Transverse colon (tissue), 4 donors: ENCODE data around the gene ZNF594. TPM values are rescaled to one million over a fixed set of nuclear protein-coding genes. Genes with fewer than 3 reads are reported as not detected.
"Not testable (repeated sequence)": the region's sequence is repeated elsewhere in the genome, so short reads cannot be mapped to it uniquely, and the experiment has no call there.

Experiments used
- DNase-seq: peaks from one replicate; pipeline ENCODE4 v3.0.0-alpha.2; 2019
- H3K27ac ChIP-seq, 4 donors: fragments of 200-600 bp; sonication (generic); 2 replicates each; pipeline ENCODE4 v1.5.1; 2016 to 2018; ENCODE audit warnings: inconsistent platforms in 4 of 4
- H3K27me3 ChIP-seq: fragments of 200-600 bp; sonication (generic); 2 replicates; pipeline ENCODE4 v1.5.1; 2017; ENCODE audit warnings: inconsistent platforms
- H3K36me3 ChIP-seq, 4 donors: fragments of 200-600 bp; sonication (generic); 2 replicates each; pipeline ENCODE4 v1.5.1; 2017 to 2019; ENCODE audit warnings: inconsistent platforms in 4 of 4
- H3K4me1 ChIP-seq, 4 donors: fragments of 200-600 bp; sonication (generic); 2 replicates each; pipeline ENCODE4 v1.5.1; 2017 to 2020; ENCODE audit warnings: inconsistent platforms in 4 of 4
- H3K4me3 ChIP-seq, 4 donors: fragments of 200-600 bp; sonication (generic); 1 replicate in 1 of 4; 2 replicates in 3 of 4; pipeline versions ENCODE4 v1.5.1 to v1.6.1; 2017 to 2019; ENCODE audit warnings: inconsistent platforms in 4 of 4
- H3K9me3 ChIP-seq, 2 donors: fragments of 200-600 bp; sonication (generic); 2 replicates each; pipeline ENCODE4 v1.5.1; 2017 to 2019; ENCODE audit warnings: inconsistent platforms in 2 of 2
- CTCF ChIP-seq, 5 experiments: fragments of 200-600 bp in 3 of 5; fragments of 450-650 bp in 2 of 5; sonication (generic) in 3 of 5; IDR thresholded peaks; 1 replicate in 2 of 5; 2 replicates in 3 of 5; pipeline ENCODE4 v1.5.1; 2016 to 2017; ENCODE audit warnings: antibody characterized with exemption in 5 of 5, inconsistent platforms in 3 of 5, mild to moderate bottlenecking in 2 of 5, moderate library complexity in 1 of 5
- EP300 ChIP-seq: sonication (generic); formaldehyde crosslinking; IDR thresholded peaks from one replicate; pipeline ENCODE4 v1.6.1; 2017; ENCODE audit warnings: antibody characterized with exemption, low read depth
- POLR2A ChIP-seq: fragments of 450-650 bp; IDR thresholded peaks from one replicate; pipeline ENCODE4 v1.6.1; 2016; ENCODE audit warnings: antibody characterized with exemption, mild to moderate bottlenecking, moderate library complexity
- POLR2AphosphoS5 ChIP-seq, 3 donors: sonication (generic); formaldehyde crosslinking; IDR thresholded peaks; one replicate each; pipeline ENCODE4 v1.6.1; 2016; ENCODE audit warnings: antibody characterized with exemption in 3 of 3
- WGBS, 2 donors: methylation state at CpG; one replicate each; pipeline ENCODE4 v1.1.5; 2018; ENCODE audit warnings: low coverage in 1 of 2; 5-methylcytosine and 5-hydroxymethylcytosine counted together
- in situ Hi-C, 4 donors: fragments of 200-750 bp; cut with MboI; loops; one replicate each; pipeline versions ENCODE4 v1.15.0 to v1.15.1; 2017; ENCODE audit warnings: low sequenced_read_pairs in 3 of 4, low pct_ligation_motif_present in 1 of 4, low pct_unique_long_range_greater_than_20kb in 1 of 4
- intact Hi-C: fragments of 100-400 bp; cut with DNase I; formaldehyde crosslinking; loops from one replicate; pipeline ENCODE4 v1.15.1; 2023; ENCODE audit warnings: low total_unique reads
- total RNA-seq, 4 donors: library from RNA; depleted of rRNA; stranded (reverse); fragments of >200 nt; gene quantifications; one replicate each; pipeline ENCODE4 v1.1.0, GENCODE V29; 2016

ZNF594 gene
- total RNA-seq, 4 donors from 2014 or later = 1.5 to 17.0 (median 4.5) TPM

- DNase-seq, H3K9me3 ChIP-seq, H3K4me1 ChIP-seq, intact Hi-C loops, in situ Hi-C loops, H3K27me3 ChIP-seq, H3K4me3 ChIP-seq, H3K36me3 ChIP-seq, H3K27ac ChIP-seq: not testable (repeated sequence)
- WGBS, 2 donors = 90 to 100% methylated on average over 1 to 8 of the region's 8 CpGs
Measured at GRCh38 chr17:5133961-5134360, 57.7 kb downstream of the ZNF594 start.

GRCh38 chr17:5133311-5133710, 58.4 kb downstream of the ZNF594 start:
- intact Hi-C loops (no loop called here), in situ Hi-C loops (no loop called here)

GRCh38 chr17:5132503-5133225, 59.0 kb downstream of the ZNF594 start:
- H3K9me3 ChIP-seq, H3K27me3 ChIP-seq, H3K4me1 ChIP-seq, H3K27ac ChIP-seq, intact Hi-C loops, H3K4me3 ChIP-seq, DNase-seq, in situ Hi-C loops, H3K36me3 ChIP-seq: not testable (repeated sequence)
- 89% methylated on average over 15 of the region's 15 CpGs; no CpG with 5 or more reads in 1 of the 2 donors for WGBS, 2 donors

More at GRCh38 chr17:5133311-5133710, 58.4 kb downstream of the ZNF594 start:
- no peak for DNase-seq
- no peaks in the 10 kb centered on the region for H3K36me3 ChIP-seq
- no peaks in the 10 kb centered on the region for H3K4me1 ChIP-seq
- TF ChIP-seq POLR2AphosphoS5 (IDR thresholded peaks at IDR 0.05) = no peak
- no peaks in the 10 kb centered on the region for H3K9me3 ChIP-seq
- H3K4me3 ChIP-seq = no peak overlapping the region
- no peaks in the 10 kb centered on the region for H3K27me3 ChIP-seq
- WGBS, 2 donors = 70 to 85% methylated on average over 2 to 8 of the region's 8 CpGs
- no peak overlapping the region for H3K27ac ChIP-seq

- H3K27me3 ChIP-seq, in situ Hi-C loops, DNase-seq, H3K4me1 ChIP-seq, H3K36me3 ChIP-seq, intact Hi-C loops, H3K4me3 ChIP-seq, H3K27ac ChIP-seq, H3K9me3 ChIP-seq: not testable (repeated sequence)
- WGBS, 2 donors = 86% methylated on average over 14 of the region's 16 CpGs; no CpG with 5 or more reads in 1 of the 2 donors
Measured at GRCh38 chr17:5131799-5132502, 59.7 kb downstream of the ZNF594 start.

- Histone ChIP-seq H3K4me3 (no peak overlapping the region), H3K36me3 (no peaks in the 10 kb centered on the region), H3K27me3 (no peaks in the 10 kb centered on the region), H3K27ac (no peak overlapping the region), H3K9me3 (no peaks in the 10 kb centered on the region), H3K4me1 (no peaks in the 10 kb centered on the region)
- no peak for TF ChIP-seq CTCF (IDR thresholded peaks at IDR 0.05)
- TF ChIP-seq POLR2A = no peak
- no peak for TF ChIP-seq EP300
- no peak for TF ChIP-seq POLR2AphosphoS5 (IDR thresholded peaks at IDR 0.05)
- no peak for DNase-seq
- in situ Hi-C loops (no loop called here), intact Hi-C loops (no loop called here)
- WGBS, 2 donors = 80 to 87% methylated on average over 1 to 7 of the region's 7 CpGs
Measured at GRCh38 chr17:5131146-5131715, 60.4 kb downstream of the ZNF594 start.

- H3K36me3 ChIP-seq, in situ Hi-C loops, H3K27me3 ChIP-seq, DNase-seq, H3K4me3 ChIP-seq, H3K27ac ChIP-seq, intact Hi-C loops, H3K4me1 ChIP-seq, H3K9me3 ChIP-seq: not testable (repeated sequence)
- WGBS, 2 donors = 83% methylated on average over 5 of the region's 5 CpGs; no CpG with 5 or more reads in 1 of the 2 donors
Measured at GRCh38 chr17:5130687-5131086, 61.0 kb downstream of the ZNF594 start.

GRCh38 chr17:5130261-5130660, 61.4 kb downstream of the ZNF594 start:
- DNase-seq, H3K27ac ChIP-seq, H3K4me3 ChIP-seq, in situ Hi-C loops, H3K27me3 ChIP-seq, intact Hi-C loops, H3K4me1 ChIP-seq, H3K36me3 ChIP-seq, H3K9me3 ChIP-seq: not testable (repeated sequence)
- WGBS, 2 donors = 91 to 100% methylated on average over 3 to 10 of the region's 10 CpGs

GRCh38 chr17:5129770-5130169, 61.9 kb downstream of the ZNF594 start:
- intact Hi-C loops, H3K27ac ChIP-seq, DNase-seq, H3K27me3 ChIP-seq, H3K4me1 ChIP-seq, in situ Hi-C loops, H3K4me3 ChIP-seq, H3K36me3 ChIP-seq, H3K9me3 ChIP-seq: not testable (repeated sequence)
- 87% methylated on average over 8 of the region's 8 CpGs; no CpG with 5 or more reads in 1 of the 2 donors for WGBS, 2 donors
